Fibroblast of lung (primary cell): ENCODE measurements around the gene SEPHS1.
A peak's percentile ranks its signal among the peaks of the same experiment; 100 is the strongest.

Source experiments
- CTCF ChIP-seq, 2 donors: IDR thresholded peaks in 1 of 2; conservative IDR thresholded peaks in 1 of 2; 1 replicate in 1 of 2; 2 replicates in 1 of 2; pipeline ENCODE4 v1.5.1; 2011 to 2012; ENCODE audit warnings: low read length in 2 of 2, control low read depth in 1 of 2, inconsistent platforms in 1 of 2, low read depth in 1 of 2, mild to moderate bottlenecking in 1 of 2
- EZH2 ChIP-seq: IDR thresholded peaks from 2 replicates; pipeline ENCODE4 v1.5.1; 2012; ENCODE audit warnings: low read length, control low read depth, mild to moderate bottlenecking; ENCODE audit errors: missing control alignments

GRCh38 chr10:13382703-13383398 is 34.8 kb upstream of the SEPHS1 start:
- TF ChIP-seq CTCF (conservative IDR thresholded peaks at IDR 0.05 in 1 of 2, IDR thresholded peaks at IDR 0.05 in 1 of 2; ENCODE audit: low read depth in 1 of 2, low read length in 2 of 2), result no peak
- TF ChIP-seq EZH2, result peak; percentile 52
